NAMALWA (cell line): ENCODE measurements around the gene SPATA2.

Source experiments
- DNase-seq: peaks from one replicate; pipeline ENCODE4 v3.0.0-alpha.2; 2015; ENCODE audit warnings: low spot score

Gene SPATA2

GRCh38 chr20:49858076-49858585 lies 57.2 kb downstream of the SPATA2 start:
- no peak for DNase-seq

- no peak for DNase-seq
Measured at GRCh38 chr20:49856904-49857303, 58.4 kb downstream of the SPATA2 start.

GRCh38 chr20:49854190-49854875 lies 61.0 kb downstream of the SPATA2 start:
- DNase-seq = no peak

- no peak for DNase-seq
Measured at GRCh38 chr20:49853640-49854039, 61.7 kb downstream of the SPATA2 start.
